ENCODE measurements around the gene SKP1. TPM values are rescaled to one million over a fixed set of nuclear protein-coding genes. Genes with fewer than 3 reads are reported as not detected.

Gene SKP1
- total RNA-seq, 3 donors from 2014 or later: 241 to 316 (median 281) TPM

DNA sequence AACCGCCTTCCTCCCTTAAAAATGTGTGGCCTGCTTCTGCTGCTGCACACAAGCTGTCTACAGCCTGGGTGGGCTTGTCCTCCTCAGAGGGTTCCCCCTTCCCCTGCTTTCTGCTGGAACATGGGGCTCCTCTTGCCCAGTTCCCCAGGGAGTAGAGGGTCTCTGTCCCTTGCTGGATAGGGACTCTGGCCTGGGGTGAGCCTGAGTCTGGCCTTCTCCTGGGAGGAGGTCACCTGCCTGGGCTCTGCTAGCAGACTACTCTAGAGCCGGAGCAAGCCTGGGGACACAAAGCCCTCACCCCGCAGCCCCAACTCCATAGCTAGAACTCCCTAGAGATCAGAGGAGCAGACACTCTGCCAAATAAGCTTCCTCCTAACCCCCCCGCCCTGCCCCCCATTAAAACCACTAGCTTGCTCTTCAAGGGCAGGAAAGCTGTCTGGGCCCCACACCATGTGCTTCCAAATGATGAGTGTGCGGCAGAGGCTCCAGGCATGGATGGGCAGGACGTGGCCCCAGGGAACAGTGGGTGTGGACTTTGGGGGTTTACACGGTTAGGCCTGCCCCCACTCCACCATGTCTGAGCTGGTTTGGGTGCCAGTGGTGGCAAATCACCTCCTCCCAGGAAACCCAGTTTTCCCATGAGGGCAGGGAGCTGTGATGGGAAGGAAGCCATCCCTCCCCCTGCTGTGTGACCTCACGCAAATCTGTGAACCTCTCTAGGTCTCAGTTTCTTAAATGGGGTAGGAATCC lies 52.3 kb downstream of the SKP1 start:
- Histone ChIP-seq H3K4me3 (no peak overlapping the region), H3K4me1 (ENCODE audit: low read depth) (no peaks in the 10 kb centered on the region), H3K36me3 (ENCODE audit: low read depth) (no peaks in the 10 kb centered on the region), H3K9me3 (no peaks in the 10 kb centered on the region)
- DNase-seq (no peak), ATAC-seq (peak; percentile 6)
- TF ChIP-seq, protein P1, sequence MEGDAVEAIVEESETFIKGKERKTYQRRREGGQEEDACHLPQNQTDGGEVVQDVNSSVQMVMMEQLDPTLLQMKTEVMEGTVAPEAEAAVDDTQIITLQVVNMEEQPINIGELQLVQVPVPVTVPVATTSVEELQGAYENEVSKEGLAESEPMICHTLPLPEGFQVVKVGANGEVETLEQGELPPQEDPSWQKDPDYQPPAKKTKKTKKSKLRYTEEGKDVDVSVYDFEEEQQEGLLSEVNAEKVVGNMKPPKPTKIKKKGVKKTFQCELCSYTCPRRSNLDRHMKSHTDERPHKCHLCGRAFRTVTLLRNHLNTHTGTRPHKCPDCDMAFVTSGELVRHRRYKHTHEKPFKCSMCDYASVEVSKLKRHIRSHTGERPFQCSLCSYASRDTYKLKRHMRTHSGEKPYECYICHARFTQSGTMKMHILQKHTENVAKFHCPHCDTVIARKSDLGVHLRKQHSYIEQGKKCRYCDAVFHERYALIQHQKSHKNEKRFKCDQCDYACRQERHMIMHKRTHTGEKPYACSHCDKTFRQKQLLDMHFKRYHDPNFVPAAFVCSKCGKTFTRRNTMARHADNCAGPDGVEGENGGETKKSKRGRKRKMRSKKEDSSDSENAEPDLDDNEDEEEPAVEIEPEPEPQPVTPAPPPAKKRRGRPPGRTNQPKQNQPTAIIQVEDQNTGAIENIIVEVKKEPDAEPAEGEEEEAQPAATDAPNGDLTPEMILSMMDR (IDR thresholded peaks at IDR 0.05): no peak
- intact Hi-C loops (cut with DNase I, micrococcal nuclease): no loop called here

- no peaks in the 10 kb centered on the region for H3K36me3 ChIP-seq (ENCODE audit: low read depth)
- intact Hi-C loops (cut with DNase I, micrococcal nuclease): no loop called here
- DNase-seq (no peak), ATAC-seq (no peak)
- TF ChIP-seq, protein P1 (IDR thresholded peaks at IDR 0.05): no peak
- no peaks in the 10 kb centered on the region for H3K4me1 ChIP-seq (ENCODE audit: low read depth)
- no peaks in the 10 kb centered on the region for H3K9me3 ChIP-seq
- H3K4me3 ChIP-seq: no peak overlapping the region
Measured at GRCh38 chr5:134123360-134123759, 53.4 kb downstream of the SKP1 start.

DNA sequence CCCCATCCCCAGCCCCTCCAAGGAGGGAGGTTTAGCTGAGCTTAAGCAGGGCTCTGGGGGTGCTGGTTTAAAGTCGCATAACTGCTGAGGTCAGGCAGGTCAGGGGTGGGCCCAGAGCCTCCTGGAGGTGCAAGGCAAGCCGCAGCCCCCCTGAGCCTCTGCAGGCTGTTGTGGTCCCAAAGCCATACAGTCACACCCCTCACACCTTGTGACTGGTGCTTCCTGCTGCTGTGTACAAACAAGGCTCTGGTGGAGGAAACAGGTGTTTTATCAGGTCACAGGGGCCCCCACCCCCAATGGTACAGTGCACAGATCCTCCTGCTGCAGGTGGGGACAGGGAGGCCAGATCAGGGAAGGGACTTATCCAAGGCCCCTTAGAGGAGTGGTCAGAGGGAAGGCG lies 54.2 kb downstream of the SKP1 start:
- Histone ChIP-seq H3K4me1 (ENCODE audit: low read depth) (no peaks in the 10 kb centered on the region), H3K36me3 (ENCODE audit: low read depth) (no peaks in the 10 kb centered on the region), H3K9me3 (no peaks in the 10 kb centered on the region), H3K4me3 (no peak overlapping the region)
- TF ChIP-seq, protein P1 (IDR thresholded peaks at IDR 0.05): no peak
- intact Hi-C loops (cut with DNase I, micrococcal nuclease): no loop called here
- DNase-seq: peak in 2 of 3 donors; percentile 38 to 78
- peak; percentile 68 for ATAC-seq

DNA sequence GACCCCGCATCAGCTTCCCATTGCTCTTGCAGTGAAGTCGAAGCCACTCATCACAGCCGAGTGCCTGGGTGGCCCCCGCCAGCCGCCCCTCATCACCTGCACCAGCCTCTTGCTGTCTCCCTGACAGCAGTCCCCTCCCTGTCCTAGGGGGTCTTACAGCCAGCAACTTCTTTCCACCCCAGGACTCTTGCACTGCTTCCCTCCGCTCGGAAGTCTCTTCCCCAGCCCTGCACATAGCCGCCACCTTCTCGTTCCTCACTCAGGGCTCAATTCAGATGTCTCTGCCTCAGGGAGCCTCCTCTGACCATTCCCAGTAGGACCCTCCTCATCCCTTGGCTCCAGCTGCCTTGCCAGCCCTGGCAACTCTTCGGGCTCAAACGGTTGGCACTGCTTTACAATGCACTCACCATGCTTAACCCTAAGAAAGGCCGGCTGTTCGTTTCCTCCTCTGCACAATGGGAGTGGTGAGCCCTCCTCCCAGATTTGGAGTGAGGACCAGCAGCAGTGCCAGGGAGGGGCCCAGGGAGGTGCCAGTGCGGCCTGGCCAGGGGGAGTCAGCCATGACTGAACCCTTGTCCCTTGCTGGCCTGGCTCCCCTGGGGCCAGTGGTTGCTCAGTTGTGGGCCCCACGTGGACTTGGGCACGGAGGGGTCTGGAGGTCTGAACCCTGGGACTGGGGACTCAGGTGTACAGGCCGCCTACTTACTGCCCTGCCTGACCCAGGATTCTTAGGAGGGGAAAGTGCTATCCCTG lies 56.2 kb downstream of the SKP1 start:
- TF ChIP-seq, protein P1 (IDR thresholded peaks at IDR 0.05): no peak
- Histone ChIP-seq H3K36me3 (ENCODE audit: low read depth) (no peaks in the 10 kb centered on the region), H3K4me3 (no peak overlapping the region), H3K9me3 (no peaks in the 10 kb centered on the region), H3K4me1 (ENCODE audit: low read depth) (no peaks in the 10 kb centered on the region)
- ATAC-seq: no peak
- no peak for DNase-seq
- intact Hi-C loops (cut with DNase I, micrococcal nuclease): no loop called here

DNA sequence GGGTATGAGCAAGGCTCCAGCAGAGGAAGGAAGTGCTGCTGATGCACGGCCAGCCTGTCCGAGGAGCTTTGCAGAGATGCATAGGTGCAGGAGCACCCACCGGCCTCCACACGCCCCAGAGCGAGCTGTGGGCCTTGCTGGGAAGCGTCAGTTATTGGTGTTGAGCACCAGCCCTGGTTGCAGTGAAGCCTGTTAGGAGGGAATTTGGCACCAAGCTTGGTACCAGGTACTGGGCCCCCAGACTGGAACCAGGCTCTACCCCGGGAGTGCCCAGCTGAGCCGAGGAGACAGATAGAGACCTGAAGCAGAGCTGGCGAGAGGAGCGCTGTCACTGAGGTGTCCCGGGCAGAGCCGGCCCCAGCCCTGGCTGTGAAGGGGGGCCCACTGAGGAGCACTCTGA lies 57.0 kb downstream of the SKP1 start:
- TF ChIP-seq, protein P1 (IDR thresholded peaks at IDR 0.05): no peak
- H3K4me1 ChIP-seq (ENCODE audit: low read depth): no peaks in the 10 kb centered on the region
- DNase-seq (no peak), ATAC-seq (no peak)
- no peaks in the 10 kb centered on the region for H3K9me3 ChIP-seq
- no peaks in the 10 kb centered on the region for H3K36me3 ChIP-seq (ENCODE audit: low read depth)
- H3K4me3 ChIP-seq: no peak overlapping the region
- intact Hi-C loops (cut with DNase I, micrococcal nuclease): no loop called here

All from mucosa of descending colon (tissue), 3 donors.